Suppressor macrophage (primary cell): Measurements from ENCODE around the gene FHOD3.

Source experiments
- DNase-seq, 4 experiments: peaks; one replicate each; pipeline ENCODE4 v3.0.0-alpha.2; 2020 to 2022

The FHOD3 gene

GRCh38 chr18:36560187-36560586, 262.7 kb downstream of the FHOD3 start:
- no peak for DNase-seq

GRCh38 chr18:36561046-36561445, 263.5 kb downstream of the FHOD3 start:
- DNase-seq: no peak

- DNase-seq: no peak
Measured at GRCh38 chr18:36564841-36565240, 267.3 kb downstream of the FHOD3 start.

GRCh38 chr18:36567800-36568199, 270.3 kb downstream of the FHOD3 start:
- no peak for DNase-seq

GRCh38 chr18:36568487-36568886, 271.0 kb downstream of the FHOD3 start:
- DNase-seq: no peak

GRCh38 chr18:36572135-36572856, 274.8 kb downstream of the FHOD3 start:
- peak in 3 of 4 experiments; percentile 4 to 12 (median 9) for DNase-seq

- DNase-seq: no peak
Measured at GRCh38 chr18:36576339-36576738, 278.8 kb downstream of the FHOD3 start.

- no peak for DNase-seq
Measured at GRCh38 chr18:36578871-36579710, 281.6 kb downstream of the FHOD3 start.

GRCh38 chr18:36580266-36580665, 282.8 kb downstream of the FHOD3 start:
- no peak for DNase-seq

- DNase-seq: no peak
Measured at GRCh38 chr18:36580874-36581750, 283.6 kb downstream of the FHOD3 start.

GRCh38 chr18:36582988-36583745, 285.7 kb downstream of the FHOD3 start:
- no peak for DNase-seq

- no peak for DNase-seq
Measured at GRCh38 chr18:36589857-36590543, 292.5 kb downstream of the FHOD3 start.

GRCh38 chr18:36590621-36591580, 293.4 kb downstream of the FHOD3 start:
- no peak for DNase-seq

- no peak for DNase-seq
Measured at GRCh38 chr18:36592282-36592681, 294.8 kb downstream of the FHOD3 start.

GRCh38 chr18:36593001-36593400, 295.5 kb downstream of the FHOD3 start:
- no peak for DNase-seq

- no peak for DNase-seq
Measured at GRCh38 chr18:36593641-36594040, 296.1 kb downstream of the FHOD3 start.

- DNase-seq: no peak
Measured at GRCh38 chr18:36594621-36595020, 297.1 kb downstream of the FHOD3 start.

- DNase-seq: no peak
Measured at GRCh38 chr18:36595046-36595817, 297.7 kb downstream of the FHOD3 start.

GRCh38 chr18:36595818-36596215, 298.3 kb downstream of the FHOD3 start:
- DNase-seq: no peak

- DNase-seq: no peak
Measured at GRCh38 chr18:36597636-36598035, 300.1 kb downstream of the FHOD3 start.
